HuH-7 (cell line): Measurements from ENCODE around the gene SLX9.
"Not testable (repeated sequence)": the region's sequence is repeated elsewhere in the genome, so short reads cannot be mapped to it uniquely, and the experiment has no call there.

Source experiments
- DNase-seq: peaks from one replicate; pipeline ENCODE4 v3.0.0; 2011; ENCODE audit warnings: low spot score

The SLX9 gene

DNA sequence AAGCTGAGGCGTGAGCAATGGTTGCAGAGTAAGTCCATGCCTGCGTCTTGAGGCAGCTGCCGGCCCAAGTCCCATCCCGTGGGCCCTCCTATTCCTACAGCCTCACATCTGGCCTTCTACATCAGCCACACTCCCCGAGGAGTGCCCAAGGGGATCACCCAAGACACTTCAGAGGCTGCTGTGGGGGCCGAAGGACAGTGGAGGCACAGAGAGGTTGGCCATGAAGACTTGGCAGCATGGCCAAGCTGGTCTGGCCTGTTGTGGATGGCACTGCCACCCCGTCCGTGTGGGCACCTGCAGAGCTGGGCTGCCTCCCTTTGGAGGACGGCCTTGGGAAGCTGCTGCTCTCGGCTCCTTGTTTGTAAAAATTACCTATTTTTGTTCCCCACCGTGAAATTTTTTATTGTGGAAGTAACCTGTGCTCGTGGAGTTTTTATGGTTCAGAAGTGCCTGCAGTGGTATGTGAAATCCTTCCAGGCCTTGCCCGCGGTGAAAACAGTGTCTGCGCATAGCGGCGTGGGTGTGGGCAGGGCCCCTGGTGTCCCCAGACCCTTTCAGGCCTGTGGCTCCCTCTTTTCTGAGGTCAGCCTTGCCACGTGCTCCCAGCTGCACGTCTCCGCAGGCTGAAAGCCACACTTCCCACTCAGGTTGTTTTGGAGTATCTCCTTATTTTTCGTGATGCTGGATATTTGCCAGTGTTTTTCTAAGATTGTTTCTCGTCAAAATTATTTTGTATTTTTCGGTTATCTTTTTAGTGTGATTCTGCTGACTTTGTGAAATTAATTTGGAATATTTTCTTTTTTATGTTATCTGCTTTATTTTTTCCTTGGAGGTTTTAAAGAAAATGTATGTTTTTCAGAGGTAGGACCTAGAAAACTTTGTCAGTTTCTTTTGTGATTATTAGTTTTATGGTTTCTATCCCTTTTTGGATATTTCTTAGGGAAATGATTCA is 20.6 kb downstream of the SLX9 start:
- DNase-seq, result no peak

DNA sequence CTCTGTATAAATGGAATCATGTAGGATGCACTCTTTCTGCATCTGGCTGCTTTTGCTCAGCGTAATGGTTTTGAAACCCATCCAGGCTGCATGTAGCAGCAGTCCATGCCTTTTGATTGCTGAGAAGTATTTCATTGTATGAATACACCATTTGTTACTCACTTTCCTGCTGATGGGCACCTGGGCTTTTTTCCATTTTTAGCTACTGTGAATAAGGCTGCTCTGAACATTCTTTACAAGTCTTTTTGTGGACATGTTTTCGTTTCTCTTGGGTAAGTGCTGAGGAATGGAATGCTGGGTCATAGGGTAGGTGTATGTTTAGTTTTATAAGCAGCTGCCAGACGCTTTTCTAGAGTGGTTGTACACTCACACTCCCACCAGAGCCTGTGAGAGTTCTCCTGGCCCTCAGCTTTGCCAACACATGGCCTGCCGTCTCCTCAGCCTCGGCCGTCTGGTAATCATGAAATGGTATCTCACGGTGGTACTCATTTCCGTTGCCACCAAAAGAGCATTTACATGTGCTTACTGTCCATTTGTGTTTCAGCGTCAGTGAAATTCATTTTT is 22.7 kb downstream of the SLX9 start:
- no peak for DNase-seq

DNA sequence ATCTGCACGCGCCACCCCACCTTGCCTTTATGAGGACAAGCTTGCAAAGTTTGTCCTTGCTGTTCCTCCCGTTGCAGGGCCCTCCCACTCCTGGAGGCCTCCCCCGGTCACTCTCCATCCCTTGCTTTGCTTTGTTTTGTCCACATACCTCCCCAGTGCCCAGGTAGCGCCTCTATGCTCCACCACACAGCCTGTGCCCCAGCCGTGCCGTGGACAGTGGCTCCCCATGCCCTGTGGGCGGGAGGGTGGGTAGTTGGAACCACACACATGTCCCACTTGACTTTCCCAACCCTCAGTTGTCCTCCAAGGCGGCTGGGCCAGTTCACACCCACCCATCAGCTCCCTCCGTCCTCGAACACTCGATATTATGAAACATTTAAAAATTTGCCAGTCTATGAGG is 24.6 kb downstream of the SLX9 start:
- no peak for DNase-seq

DNA sequence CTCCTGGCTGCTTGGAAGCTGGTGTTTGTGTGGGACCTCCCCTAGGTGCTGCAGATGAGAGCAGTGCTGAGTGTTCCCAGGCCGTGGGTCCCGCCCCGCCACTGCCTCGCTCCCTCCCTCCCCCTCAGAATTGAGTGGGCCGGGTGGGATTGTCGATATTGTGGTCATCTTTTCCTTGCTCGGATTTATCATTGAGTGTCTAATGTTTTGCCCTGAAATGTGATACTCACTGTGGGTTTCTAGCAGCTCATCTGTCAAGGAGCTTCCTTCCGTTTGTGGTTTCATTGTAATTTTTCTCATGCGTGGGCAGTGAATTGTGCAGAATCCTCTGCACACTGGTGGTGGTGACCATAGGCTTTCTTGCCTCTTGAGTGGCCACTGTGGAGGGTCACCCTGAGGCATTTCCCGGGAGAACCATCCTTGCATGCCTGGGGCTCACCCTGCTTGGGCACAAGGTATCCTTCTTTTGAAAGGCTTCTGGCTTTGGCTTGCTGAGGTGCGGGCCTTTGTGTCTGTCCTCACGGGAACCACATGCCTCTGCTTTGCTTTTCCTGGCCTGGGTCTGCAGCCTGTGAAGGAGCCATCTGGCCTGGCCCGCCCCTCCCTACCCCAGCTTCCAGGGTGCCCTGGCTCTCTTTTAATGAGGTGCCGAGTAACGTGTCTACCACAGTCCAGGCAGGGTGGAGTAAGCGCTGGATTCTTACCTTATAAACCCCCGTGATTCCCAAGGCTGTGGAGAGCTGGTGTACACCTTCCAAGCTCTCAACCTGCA is 25.6 kb downstream of the SLX9 start:
- no peak for DNase-seq

DNA sequence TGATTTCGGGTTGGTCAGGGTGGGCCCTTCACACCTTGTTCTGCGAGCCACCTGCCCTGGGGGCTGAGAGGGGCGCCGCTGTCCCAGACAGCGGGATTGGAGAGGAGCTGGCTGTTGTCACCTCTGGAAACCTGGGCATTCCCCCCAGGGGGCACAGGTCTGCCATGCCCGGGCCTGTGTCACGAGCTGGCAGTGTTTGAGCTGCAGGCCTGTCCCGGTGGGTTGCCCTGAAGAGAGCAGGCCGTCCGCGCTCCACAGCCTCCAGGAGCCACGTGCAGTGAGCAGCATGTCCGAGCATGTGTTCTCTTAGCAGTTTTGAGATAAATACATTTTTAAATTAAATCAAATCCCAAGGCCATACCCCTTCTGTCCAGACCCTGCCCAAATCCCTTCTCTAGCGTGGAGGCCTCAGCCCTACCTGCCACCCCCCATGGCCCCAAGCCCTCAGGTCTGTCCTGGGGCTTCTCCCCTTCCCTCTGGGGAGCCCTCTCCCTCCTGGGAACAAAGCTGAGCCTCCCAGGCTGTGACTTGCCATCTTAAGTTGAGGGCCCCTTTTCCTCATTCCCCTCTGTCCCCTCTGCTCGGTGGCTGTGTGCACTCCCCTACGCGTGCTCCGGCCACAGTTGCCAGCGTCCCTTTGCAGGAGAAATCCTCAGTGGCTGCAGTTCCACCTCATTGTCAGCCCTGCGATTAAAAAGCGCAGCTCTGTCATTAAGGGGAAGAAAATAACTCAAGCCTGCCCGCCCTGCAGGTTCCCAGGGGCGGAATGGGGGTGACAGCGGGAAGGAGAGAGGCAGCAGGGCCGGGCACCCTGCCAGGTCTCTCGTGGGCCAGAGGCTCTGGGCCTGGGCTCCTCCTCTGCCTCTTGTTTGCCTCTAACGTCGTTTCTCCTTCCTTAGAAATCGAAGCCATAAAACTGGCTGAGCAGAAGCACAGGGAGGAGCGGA is 26.6 kb downstream of the SLX9 start:
- no peak for DNase-seq

DNA sequence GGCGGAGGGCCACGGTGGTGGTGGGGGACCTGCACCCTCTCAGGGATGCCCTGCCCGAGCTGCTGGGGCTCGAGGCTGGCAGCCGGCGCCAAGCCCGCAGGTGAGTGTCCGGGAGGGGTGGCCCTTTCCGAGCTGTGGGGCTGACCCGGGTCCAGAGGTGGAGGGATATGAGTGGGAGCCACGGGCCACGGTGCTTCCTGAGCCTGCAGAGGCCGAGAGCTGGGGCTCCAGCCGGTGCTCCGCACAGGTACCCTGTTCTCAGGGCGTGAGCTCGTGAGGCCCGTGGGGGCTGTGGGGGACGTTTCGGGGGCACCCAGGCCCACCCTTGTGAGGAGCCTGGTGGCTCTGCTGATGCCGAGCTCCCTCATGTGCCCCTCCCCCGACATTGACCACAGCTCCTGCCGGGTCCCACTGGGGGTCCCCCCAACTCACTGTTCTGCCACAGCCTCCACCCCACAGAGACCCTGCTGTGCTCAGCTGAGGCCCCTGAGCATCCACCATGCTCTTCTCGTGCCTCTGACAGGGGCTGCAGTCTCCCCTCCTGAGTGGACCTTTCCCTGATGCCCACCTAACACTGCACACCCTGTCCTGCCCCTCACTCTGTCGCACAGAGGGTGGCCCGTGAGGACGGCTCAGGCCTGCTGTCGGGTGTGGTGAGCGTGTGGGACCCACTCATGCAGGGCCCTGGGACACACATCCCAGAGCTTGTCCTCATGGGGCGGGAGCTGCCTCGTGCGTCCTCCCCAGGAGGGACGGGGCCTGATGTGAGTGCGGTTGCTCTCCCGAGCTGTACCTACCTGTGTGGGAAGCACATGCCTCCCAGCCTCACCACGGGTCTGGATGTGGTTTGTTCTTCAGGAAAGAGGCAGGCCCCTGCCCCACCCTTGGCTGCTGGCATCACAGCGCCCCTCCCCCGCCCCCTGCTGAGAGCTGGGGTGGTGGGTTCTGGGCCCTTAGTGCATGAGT is 27.5 kb downstream of the SLX9 start:
- no peak for DNase-seq

DNA sequence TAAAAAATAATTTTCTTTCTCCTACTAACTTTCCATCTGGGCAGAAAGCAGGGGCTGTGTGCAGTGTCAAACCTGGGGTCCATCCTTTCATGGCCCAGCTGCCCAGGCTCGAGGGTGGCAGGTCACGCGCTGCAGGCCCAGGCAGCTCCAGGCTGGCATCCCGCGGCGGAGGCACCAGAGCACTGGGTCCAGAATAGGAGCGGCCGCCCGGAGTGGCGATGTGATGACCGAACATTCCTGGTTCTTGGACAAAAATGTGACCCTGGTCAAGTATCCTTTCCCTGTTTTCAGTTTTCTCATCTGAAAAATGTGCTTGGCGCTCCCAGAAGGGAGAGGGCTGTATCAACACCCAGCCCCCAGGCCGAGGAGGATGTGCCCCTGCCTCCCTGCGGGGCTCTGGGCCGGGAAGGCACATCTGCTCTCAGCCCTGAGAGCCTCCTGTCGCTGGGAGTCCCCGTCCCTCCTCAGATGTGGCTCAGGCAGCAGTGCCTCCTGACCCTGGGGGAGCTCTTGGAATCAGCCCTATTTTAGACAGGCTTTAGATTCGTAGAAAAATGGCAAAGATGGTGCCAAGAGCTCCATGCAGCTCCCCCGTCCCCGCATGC is 29.3 kb downstream of the SLX9 start:
- no peak for DNase-seq

DNA sequence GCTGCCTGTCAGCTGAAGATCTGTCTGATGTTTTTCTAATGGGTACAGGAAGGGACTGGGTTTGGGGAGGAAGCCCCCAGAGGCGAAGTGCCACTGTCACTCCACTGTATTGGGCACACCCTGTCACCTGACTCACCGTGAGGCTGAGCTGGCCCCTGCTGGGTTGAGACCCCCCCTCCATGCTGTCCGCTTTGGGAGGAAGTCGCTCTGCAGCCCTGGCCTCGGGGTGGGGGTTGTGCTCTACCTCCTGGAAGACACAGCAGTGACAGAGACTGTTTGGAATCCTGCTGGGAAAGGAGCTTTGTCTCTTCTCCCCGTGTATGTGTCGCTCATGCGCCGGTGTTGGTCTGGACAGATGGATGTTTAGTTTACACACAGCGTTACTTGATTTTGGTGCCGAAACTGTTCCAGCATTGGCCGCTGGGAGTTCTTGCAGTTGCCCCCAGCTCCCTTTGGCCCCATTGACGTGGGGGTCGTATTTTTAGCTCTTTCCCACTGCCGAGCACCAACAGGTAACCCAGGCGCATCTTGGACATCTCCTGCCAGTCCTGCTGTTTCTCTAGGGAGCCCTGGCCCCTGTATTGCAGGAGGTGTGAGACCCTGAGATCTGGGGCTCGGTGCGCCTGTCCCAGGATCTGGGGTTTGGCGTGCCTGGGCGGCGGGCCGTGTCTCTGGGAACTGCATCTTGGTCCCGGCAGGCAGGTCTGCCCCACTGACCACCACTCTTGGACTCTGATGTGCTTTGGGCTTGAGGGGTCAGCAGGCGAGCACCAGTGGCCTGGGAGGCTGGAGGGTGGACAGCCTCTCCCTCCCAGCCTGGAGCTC is 30.3 kb downstream of the SLX9 start:
- DNase-seq, result no peak

DNA sequence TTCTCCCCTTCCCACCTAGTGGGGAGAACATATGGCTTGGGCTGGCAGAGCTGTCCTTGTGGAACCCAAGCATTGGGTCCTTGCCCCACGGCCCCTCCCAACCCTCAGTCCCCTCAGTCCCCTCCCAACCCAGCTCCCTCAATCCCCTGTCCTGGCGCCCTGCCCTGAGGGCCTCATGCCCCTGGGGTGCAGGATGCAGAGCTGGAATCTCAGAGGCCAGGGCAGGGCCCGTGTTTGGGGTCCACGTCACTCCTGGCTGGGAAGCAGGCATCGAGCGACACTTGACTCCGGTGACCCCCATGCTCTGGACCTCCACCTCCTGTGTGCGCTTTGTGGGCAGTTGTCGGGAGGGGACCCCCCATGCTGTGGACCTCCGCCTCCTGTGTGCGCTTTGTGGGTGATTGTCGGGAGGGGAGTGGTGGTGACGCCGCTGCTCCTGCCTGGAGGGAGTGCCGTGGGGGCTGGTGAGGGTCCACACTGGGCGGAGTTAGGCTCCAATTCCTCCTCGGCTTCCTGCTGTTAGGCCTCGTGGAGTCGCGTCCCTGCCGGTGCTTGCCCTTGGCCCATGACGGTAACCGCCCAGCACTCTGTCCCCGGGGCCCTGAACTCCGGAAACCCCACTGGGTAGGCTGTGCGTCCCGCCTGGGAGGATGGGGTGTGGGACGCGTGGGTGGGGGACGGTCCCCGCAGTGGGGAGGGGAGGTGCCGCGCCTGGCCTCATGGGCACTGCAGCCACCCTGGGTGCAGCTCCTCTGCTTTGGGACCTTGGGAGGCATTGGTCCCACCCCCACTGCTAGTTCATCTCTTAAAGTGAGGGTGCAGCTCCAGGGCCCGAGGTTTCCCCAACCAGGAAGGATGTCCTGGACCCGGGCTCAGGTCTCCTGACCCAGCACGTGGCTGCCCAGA is 31.2 kb downstream of the SLX9 start:
- no peak for DNase-seq

DNA sequence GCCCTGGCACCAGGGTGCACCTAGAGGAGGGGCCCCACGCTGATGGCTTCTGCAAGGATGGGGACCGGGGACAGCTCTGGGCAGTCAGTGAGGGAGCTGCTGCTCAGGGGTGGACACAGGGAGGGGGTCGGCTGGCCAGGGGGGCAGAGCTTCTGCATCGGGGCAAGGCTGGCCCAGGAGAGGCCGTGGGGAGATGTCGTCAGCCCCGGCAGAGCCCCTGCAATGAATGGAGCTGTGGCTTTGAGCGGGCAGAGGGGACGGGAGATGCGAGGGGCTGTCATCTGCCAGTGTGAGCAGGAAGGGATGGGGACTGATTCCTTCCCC is 31.8 kb downstream of the SLX9 start:
- DNase-seq, result no peak

DNA sequence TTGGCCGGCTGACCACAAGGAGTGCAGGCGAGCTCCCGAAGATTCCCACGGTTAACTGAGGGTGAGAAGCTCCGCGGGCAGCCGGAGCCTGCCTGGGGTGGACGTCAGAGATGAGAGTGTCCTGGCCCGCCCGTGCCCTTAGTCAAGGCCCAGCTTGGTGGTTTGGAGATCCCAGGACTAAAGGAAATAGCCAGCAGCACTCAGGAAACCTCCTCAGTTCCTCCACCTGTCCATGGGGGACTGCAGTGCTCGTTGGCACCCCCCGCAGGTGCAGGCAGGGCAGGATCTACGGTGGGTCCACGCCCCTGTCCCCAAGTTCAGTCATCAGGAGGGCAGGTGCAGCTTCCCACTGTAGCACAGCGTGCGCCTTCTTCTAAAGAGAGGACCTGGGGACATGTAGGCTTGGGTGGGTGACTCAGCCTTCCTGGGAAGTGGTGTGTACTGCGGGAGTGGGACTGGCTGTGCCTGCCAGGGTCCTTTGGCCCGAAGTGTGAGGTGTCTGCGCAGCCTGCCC is 32.5 kb downstream of the SLX9 start:
- DNase-seq, result no peak

DNA sequence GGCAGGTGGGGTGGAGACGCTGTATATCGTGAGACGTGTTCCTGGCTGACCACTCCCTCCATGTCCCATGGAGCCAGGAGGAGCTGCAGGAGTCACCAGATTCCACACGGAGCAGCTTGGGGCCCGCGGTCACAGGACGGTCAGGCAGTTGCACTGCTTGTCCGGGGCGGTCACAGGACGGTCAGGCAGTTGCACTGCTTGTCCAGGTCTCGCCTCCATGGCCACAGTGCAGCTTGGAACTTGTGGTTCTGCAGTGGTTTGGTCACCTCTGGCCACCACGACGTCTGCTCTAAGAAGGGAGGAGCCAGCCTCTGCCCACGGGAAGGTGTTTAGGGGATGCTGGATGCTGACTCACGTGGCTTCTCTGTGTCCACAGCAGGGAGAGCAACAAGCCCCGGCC is 33.0 kb downstream of the SLX9 start:
- DNase-seq, result no peak

DNA sequence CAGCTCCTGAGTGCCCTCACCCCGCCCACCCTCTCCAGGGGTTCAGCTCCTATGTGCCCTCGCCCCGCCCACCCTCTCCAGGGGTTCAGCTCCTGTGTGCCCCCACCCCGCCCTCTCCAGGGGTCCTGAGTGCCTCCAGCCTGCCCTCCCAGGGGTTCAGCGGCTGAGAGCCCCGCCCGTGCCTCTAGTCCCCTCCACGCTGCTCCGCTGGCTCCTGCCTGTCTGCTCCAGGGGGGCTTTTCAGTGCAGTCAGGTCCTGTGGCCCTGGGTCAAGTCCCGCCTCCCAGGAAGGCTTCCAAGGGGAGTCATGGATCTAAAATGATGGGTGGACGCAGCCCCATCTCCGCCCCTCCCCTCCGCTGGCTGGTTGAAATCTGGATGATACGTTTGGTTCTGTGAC is 33.8 kb downstream of the SLX9 start:
- DNase-seq, result no peak

DNA sequence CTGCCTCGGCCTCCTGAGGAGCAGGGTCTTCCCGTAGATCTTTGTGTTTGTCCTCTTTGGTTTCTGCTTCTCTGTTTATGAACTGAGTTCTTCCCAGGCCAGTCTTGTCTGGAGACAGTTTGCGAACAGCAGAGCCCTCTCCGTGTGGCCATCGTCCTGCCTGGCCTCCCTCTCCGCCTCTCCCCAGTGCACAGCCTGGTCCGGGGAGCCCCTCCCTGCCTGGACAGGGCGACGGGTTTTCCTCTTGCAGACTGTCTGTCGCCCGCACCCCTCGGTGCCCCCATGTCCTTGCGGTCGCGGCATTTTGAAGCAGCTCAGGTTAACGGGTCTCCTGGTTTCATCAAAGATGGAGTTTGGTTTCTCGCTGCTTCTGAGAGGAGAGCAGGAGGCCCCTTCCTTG is 34.8 kb downstream of the SLX9 start:
- no peak for DNase-seq

DNA sequence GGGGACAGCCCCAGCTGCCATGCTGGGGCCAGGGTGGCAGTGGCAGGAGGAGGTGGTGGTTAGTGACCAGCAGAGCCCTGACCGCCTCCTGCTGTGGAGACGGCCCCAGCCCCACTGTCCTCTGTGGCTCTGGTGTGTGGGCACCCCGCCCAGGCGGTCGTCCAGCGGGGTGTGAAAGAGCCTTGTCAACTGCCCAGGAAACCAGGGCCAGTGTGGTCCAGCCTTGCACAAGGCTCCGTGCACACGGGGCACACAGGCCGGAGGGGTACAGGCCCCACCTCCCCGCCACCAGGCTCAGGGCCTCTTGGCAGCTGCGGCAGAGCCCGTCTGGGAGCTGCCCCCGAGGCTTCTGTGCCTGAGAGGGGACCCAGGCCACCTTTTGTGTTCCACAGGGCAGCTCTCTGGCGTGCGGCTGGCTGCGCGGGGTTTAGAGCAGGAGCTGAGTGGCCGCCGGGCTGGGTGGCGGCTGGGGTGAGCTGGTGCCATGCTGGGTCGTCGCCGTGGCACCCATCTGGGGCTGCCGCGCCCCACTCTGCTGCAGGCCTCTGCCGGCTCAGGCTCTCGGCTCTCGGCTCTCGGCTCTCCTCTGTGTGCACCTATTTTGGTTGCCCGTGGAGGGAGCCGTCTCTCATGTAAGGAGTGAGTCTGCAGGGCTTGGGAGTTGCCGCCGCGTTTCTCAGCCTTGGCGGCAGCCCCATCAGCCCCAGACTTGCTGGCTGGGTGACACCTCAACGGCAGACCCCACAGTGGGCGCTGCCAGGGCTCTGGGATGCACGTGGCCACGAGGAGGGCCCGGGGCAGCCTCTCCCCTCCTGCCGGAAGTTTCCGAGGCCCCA is 36.1 kb downstream of the SLX9 start:
- DNase-seq, result no peak

DNA sequence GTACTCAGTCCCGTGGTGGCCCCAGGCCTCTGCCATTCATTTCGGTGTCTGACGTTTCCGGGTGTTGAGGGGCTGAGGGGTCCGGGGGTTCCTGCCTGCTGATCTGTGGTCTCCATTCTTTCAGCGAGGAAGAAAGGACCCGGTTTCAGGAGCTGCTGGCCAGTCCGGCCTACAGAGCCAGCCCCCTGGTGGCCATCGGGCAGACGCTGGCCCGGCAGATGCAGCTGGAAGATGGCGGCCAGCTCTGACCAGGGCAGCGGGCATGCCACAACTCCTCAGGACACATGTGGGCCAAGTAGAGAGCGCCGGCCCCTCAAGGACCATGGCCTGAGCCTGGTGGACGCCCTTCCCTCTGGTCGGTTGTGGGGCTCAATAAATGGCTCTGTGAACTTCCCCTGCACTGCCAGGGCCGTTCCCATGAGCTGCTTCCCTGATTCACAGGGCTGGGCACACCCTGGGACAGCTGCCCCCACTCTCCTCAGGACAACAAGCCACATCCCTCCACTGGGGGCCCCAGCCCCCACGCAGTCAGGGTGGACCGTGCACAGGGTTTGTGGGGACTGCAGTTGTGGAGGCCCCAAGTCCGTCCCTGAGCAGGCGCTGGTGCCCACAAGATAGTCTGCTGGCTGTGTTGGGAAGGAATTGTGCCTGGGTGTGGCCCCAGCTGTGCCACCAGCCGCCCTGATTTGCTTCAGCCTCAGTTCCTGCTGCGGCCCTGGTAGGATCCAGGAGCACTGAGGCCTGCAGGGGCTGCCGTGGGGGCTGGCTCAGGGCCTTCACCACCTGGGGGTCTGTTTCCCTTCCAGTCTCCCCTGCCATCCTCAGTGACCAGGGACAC is 36.9 kb downstream of the SLX9 start:
- not testable (repeated sequence) for DNase-seq
